ENCODE data around the gene SYNDIG1. TPM values are rescaled to one million over a fixed set of nuclear protein-coding genes. Genes with fewer than 3 reads are reported as not detected.

Gene SYNDIG1
- total RNA-seq, 1 experiment from 2014 or later, result 5.4 TPM

DNA sequence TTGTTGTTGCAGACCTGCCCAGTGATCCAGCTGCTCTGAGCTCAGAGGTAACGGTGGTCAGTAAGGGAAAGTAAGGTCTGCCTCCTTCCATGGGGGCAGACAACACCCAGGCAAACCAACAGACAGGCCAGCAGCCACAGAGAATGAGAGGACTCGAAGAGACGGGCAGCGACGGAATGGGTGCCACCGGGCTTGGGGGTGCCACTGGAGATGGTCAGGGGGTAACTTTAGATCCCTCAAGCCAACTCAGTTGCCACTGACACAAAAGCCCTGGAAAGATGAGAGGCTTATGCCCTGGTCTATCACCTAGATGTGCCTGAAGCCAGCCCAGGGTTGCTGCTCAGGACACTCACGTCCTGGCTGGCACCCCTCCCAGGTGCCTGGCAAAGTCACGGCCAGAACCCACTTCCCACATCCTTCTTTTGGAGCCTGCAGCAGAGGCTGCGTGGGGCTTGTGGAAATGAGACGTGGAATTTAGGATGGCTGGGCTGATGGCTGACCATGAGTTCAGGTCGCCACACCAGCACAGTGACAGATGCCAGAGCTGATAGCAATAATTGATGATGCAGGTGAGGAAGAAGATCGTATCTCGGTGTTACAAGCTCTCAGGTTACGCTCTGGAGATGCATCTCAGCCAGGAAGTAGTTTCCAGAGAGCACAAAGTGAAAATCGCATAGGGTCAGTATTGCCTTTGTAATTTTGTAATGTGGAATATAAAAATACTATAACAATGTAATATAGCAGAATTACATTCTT, 209.1 kb downstream of the SYNDIG1 start:
- no peak overlapping the region for H2AK5ac ChIP-seq (ENCODE audit: insufficient read length, low read length)
- H3K79me1 ChIP-seq (ENCODE audit: insufficient read depth, low read depth, low read length, poor library complexity, severe bottlenecking), result no peaks in the 10 kb centered on the region
- Mint-ChIP-seq H3K4me3 (no peak overlapping the region), H3K4me1 (no peaks in the 10 kb centered on the region), H3K27ac (peak overlapping the region in 1 of 3 experiments; percentile 19; a peak in 1 of 7 replicates), H3K27me3 (ENCODE audit: low read depth) (no peaks in the 10 kb centered on the region; the same call in 1 of the 2 replicates), H3K9me3 (no peaks in the 10 kb centered on the region; a peak in 1 of 5 replicates), H3K36me3 (ENCODE audit: insufficient read depth in 1 of 3, low read depth in 3 of 3) (no peaks in the 10 kb centered on the region; a peak in 1 of 7 replicates)
- no peaks in the 10 kb centered on the region for H3K27me3 ChIP-seq (ENCODE audit: insufficient read depth, low read length)
- no peak overlapping the region for H3K56ac ChIP-seq (ENCODE audit: insufficient read length, low read depth, low read length)
- no peaks in the 10 kb centered on the region for H4K20me1 ChIP-seq (ENCODE audit: control insufficient read depth, insufficient read depth, insufficient read length)
- no peak overlapping the region for H3K4ac ChIP-seq (ENCODE audit: low read depth, low read length)
- H2AFZ ChIP-seq (ENCODE audit: low read length), result no peak overlapping the region
- H4K8ac ChIP-seq (replicated peaks; ENCODE audit: insufficient read length, low read depth, low read length), result no peak overlapping the region
- H3K18ac ChIP-seq (ENCODE audit: insufficient read length, low read depth, low read length), result no peak overlapping the region
- no peak for DNase-seq
- H2BK20ac ChIP-seq (ENCODE audit: low read depth, low read length, poor library complexity, severe bottlenecking), result no peak overlapping the region
- no peak overlapping the region for H2BK120ac ChIP-seq (ENCODE audit: low read depth, low read length, poor library complexity, severe bottlenecking)
- no peak overlapping the region for H4K5ac ChIP-seq (ENCODE audit: insufficient read length, low read depth, low read length)
- no peak overlapping the region for H2BK5ac ChIP-seq (ENCODE audit: insufficient read length, low read length)
- no peak overlapping the region for H3K27ac ChIP-seq (ENCODE audit: insufficient read length, low read depth, low read length)
- no peak overlapping the region for H2BK12ac ChIP-seq (ENCODE audit: insufficient read length, low read depth, low read length)
- no peak overlapping the region for H3K14ac ChIP-seq (ENCODE audit: insufficient read depth, low read length)
- no peak overlapping the region for H3T11ph ChIP-seq (ENCODE audit: low read length)
- H2BK15ac ChIP-seq (ENCODE audit: low read depth, low read length), result no peak overlapping the region
- H3K9ac ChIP-seq (ENCODE audit: extremely low read depth, insufficient read length, low read length), result no peak overlapping the region
- H3K23me2 ChIP-seq (ENCODE audit: insufficient read length, low read depth, low read length, poor library complexity, severe bottlenecking), result no peaks in the 10 kb centered on the region
- no CpG with 5 or more reads among the region's 15 CpGs for WGBS (ENCODE audit: extremely low coverage, insufficient read length, low lambda C conversion rate)
- H3K23ac ChIP-seq (ENCODE audit: insufficient read length, low read depth, low read length), result no peak overlapping the region
- H3K4me2 ChIP-seq (ENCODE audit: insufficient read depth, insufficient read length, low read length), result no peak overlapping the region
- H3K9me3 ChIP-seq (ENCODE audit: control insufficient read depth, low read depth, low read length), result no peaks in the 10 kb centered on the region
- TF ChIP-seq, protein P1, sequence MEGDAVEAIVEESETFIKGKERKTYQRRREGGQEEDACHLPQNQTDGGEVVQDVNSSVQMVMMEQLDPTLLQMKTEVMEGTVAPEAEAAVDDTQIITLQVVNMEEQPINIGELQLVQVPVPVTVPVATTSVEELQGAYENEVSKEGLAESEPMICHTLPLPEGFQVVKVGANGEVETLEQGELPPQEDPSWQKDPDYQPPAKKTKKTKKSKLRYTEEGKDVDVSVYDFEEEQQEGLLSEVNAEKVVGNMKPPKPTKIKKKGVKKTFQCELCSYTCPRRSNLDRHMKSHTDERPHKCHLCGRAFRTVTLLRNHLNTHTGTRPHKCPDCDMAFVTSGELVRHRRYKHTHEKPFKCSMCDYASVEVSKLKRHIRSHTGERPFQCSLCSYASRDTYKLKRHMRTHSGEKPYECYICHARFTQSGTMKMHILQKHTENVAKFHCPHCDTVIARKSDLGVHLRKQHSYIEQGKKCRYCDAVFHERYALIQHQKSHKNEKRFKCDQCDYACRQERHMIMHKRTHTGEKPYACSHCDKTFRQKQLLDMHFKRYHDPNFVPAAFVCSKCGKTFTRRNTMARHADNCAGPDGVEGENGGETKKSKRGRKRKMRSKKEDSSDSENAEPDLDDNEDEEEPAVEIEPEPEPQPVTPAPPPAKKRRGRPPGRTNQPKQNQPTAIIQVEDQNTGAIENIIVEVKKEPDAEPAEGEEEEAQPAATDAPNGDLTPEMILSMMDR (conservative IDR thresholded peaks at IDR 0.05), result no peak
- H3K4me1 ChIP-seq (ENCODE audit: insufficient read depth, low read length), result no peaks in the 10 kb centered on the region
- H3K79me2 ChIP-seq (ENCODE audit: insufficient read depth, low read length), result no peaks in the 10 kb centered on the region
- no peak overlapping the region for H4K91ac ChIP-seq (ENCODE audit: insufficient read length, low read depth, low read length)
